SK-N-SH treated with all-trans-retinoic acid at 6 μM for 48 hours (cell line): ENCODE measurements around the gene POU5F1.

Experiments used
- ATAC-seq: fragments of 200-7000 bp; cut with Tn5 transposase; 3 replicates; pipeline ENCODE4 v1.9.1; 2020; ENCODE audit warnings: mild to moderate bottlenecking, moderate library complexity
- ARNTL ChIP-seq: fragments of 450-650 bp; formaldehyde crosslinking; IDR thresholded peaks from 2 replicates; pipeline ENCODE4 v1.5.0; 2020; ENCODE audit warnings: low read depth, mild to moderate bottlenecking, moderate library complexity, borderline replicate concordance
- BACH2 ChIP-seq: fragments of 250-450 bp; sonication (Bioruptor Pico); IDR thresholded peaks from 2 replicates; pipeline ENCODE4 v1.9.0; 2021; ENCODE audit warnings: mild to moderate bottlenecking, borderline replicate concordance
- ISL1 ChIP-seq: fragments of 250-450 bp; sonication (Bioruptor Pico); IDR thresholded peaks from 2 replicates; pipeline ENCODE4 v2.1.2; 2022; ENCODE audit warnings: mild to moderate bottlenecking, moderate library complexity
- OSR1 ChIP-seq: fragments of 250-450 bp; sonication (Bioruptor Pico); IDR thresholded peaks from 2 replicates; pipeline ENCODE4 v1.8.0; 2022; ENCODE audit warnings: moderate library complexity, mild to moderate bottlenecking, inconsistent platforms
- PATZ1 ChIP-seq: fragments of 250-450 bp; sonication (Bioruptor Pico); IDR thresholded peaks from 2 replicates; pipeline ENCODE4 v1.8.0; 2020; ENCODE audit warnings: mild to moderate bottlenecking, moderate library complexity, borderline replicate concordance
- POU6F1 ChIP-seq: fragments of 250-450 bp; sonication (Bioruptor Pico); IDR thresholded peaks from 2 replicates; pipeline ENCODE4 v1.8.0; 2021; ENCODE audit warnings: low read depth, mild to moderate bottlenecking, moderate library complexity, borderline replicate concordance
- PPARA ChIP-seq: fragments of 250-450 bp; sonication (Bioruptor Pico); IDR thresholded peaks from 2 replicates; pipeline ENCODE4 v1.5.0; 2020; ENCODE audit warnings: mild to moderate bottlenecking, borderline replicate concordance
- SNAI2 ChIP-seq: fragments of 250-450 bp; sonication (Bioruptor Pico); IDR thresholded peaks from 2 replicates; pipeline ENCODE4 v1.5.0; 2020; ENCODE audit warnings: mild to moderate bottlenecking, moderate library complexity
- TCF4 ChIP-seq: fragments of 250-450 bp; sonication (Bioruptor Pico); IDR thresholded peaks from 2 replicates; pipeline ENCODE4 v1.8.0; 2021; ENCODE audit warnings: mild to moderate bottlenecking, moderate library complexity, borderline replicate concordance
- ZC3H10 ChIP-seq: fragments of 250-450 bp; sonication (Bioruptor Pico); IDR thresholded peaks from 2 replicates; pipeline ENCODE4 v1.5.1; 2021; ENCODE audit warnings: mild to moderate bottlenecking, moderate library complexity
- ZFP3 ChIP-seq: fragments of 250-450 bp; sonication (Bioruptor Pico); IDR thresholded peaks from 2 replicates; pipeline ENCODE4 v1.5.0; 2020; ENCODE audit warnings: mild to moderate bottlenecking, moderate library complexity
- ZFP30 ChIP-seq: fragments of 450-650 bp; formaldehyde crosslinking; IDR thresholded peaks from 2 replicates; pipeline ENCODE4 v1.5.0; 2022; ENCODE audit warnings: mild to moderate bottlenecking, moderate library complexity
- ZNF8 ChIP-seq: fragments of 450-650 bp; formaldehyde crosslinking; IDR thresholded peaks from 2 replicates; pipeline ENCODE4 v1.5.0; 2020; ENCODE audit warnings: mild to moderate bottlenecking, moderate library complexity
- TF ChIP-seq, protein P1 (sequence below): fragments of 250-450 bp; sonication (Bioruptor Pico); IDR thresholded peaks from 2 replicates; pipeline ENCODE4 v1.5.0; 2020; ENCODE audit warnings: mild to moderate bottlenecking, moderate library complexity

Gene POU5F1

GRCh38 chr6:31157513-31158139, 12.9 kb downstream of the POU5F1 start, which contains the start of gene CCHCR1 (continued):
- TF ChIP-seq POU6F1 (no peak), ZFP30 (CRISPR knock-in tag) (no peak)

DNA sequence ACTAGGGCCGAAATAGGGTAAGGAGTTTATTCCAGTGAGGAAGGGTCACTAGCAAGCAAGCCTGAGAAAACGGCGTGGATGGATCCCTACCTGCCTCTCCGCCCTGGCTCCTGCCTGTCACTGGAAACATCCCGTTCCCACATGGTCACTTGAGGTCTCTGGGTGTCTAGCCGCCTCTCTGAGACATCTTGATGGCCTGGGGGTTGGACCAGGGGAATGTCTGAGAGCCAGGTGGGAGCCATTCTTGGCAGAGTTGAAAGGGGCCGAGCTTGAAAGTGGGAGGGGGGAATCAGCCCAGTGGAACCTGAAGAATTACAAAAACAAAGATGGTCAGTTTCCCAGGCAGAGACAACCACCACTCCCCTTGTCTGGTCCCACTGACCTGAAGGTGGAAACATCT, 13.8 kb downstream of the POU5F1 start:
- no peak for ATAC-seq
- no peak for TF ChIP-seq PATZ1 (CRISPR knock-in tag)
- TF ChIP-seq, all 23 proteins: peak for 0

- no peak for ATAC-seq
- TF ChIP-seq ZC3H10 (CRISPR knock-in tag) (no peak), OSR1 (CRISPR knock-in tag) (no peak), PPARA (CRISPR knock-in tag) (no peak), ZFP3 (CRISPR knock-in tag) (no peak), SNAI2 (no peak), BACH2 (CRISPR knock-in tag) (no peak), ARNTL (CRISPR knock-in tag) (no peak), POU6F1 (no peak), ZNF8 (CRISPR knock-in tag) (no peak), PATZ1 (CRISPR knock-in tag) (no peak)
- TF ChIP-seq, protein P1, sequence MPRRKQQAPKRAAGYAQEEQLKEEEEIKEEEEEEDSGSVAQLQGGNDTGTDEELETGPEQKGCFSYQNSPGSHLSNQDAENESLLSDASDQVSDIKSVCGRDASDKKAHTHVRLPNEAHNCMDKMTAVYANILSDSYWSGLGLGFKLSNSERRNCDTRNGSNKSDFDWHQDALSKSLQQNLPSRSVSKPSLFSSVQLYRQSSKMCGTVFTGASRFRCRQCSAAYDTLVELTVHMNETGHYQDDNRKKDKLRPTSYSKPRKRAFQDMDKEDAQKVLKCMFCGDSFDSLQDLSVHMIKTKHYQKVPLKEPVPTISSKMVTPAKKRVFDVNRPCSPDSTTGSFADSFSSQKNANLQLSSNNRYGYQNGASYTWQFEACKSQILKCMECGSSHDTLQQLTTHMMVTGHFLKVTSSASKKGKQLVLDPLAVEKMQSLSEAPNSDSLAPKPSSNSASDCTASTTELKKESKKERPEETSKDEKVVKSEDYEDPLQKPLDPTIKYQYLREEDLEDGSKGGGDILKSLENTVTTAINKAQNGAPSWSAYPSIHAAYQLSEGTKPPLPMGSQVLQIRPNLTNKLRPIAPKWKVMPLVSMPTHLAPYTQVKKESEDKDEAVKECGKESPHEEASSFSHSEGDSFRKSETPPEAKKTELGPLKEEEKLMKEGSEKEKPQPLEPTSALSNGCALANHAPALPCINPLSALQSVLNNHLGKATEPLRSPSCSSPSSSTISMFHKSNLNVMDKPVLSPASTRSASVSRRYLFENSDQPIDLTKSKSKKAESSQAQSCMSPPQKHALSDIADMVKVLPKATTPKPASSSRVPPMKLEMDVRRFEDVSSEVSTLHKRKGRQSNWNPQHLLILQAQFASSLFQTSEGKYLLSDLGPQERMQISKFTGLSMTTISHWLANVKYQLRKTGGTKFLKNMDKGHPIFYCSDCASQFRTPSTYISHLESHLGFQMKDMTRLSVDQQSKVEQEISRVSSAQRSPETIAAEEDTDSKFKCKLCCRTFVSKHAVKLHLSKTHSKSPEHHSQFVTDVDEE (CRISPR knock-in tag), result no peak
These were observed 16.0 kb downstream of the POU5F1 start for GRCh38 chr6:31154436-31154835.

GRCh38 chr6:31152781-31153180, 17.7 kb downstream of the POU5F1 start:
- no peak for TF ChIP-seq OSR1 (CRISPR knock-in tag)
- TF ChIP-seq, protein P1 (CRISPR knock-in tag), result no peak
- no peak for TF ChIP-seq ISL1 (CRISPR knock-in tag)
- TF ChIP-seq SNAI2, result no peak
- TF ChIP-seq ARNTL (CRISPR knock-in tag), result no peak
- no peak for TF ChIP-seq TCF4
- ATAC-seq, result no peak
